ENCODE data around the gene NINJ1.

GRCh38 chr9:93166699-93167098, 32.6 kb upstream of the NINJ1 start:
- TF ChIP-seq ZNF274 (IDR thresholded peaks at IDR 0.05; ENCODE audit: low read depth, low read length), result no peak
- TF ChIP-seq YY1 (IDR thresholded peaks at IDR 0.05; ENCODE audit: insufficient read depth, insufficient read length), result no peak
- TF ChIP-seq SUZ12 (IDR thresholded peaks at IDR 0.05; ENCODE audit: extremely low read depth, insufficient read depth, insufficient read length), result no peak
